AG04449 (cell line): ENCODE data around the gene ATP5F1D.

Experiments
- CTCF ChIA-PET: fragments of 350-600 bp; formaldehyde crosslinking; extraction: SDS; loops from one replicate; lab custom pipeline; 2021; ENCODE audit warnings: antibody characterized with exemption; lab: Yijun Ruan, JAX
- POLR2A ChIA-PET: fragments of 400-600, 350-600 bp; formaldehyde crosslinking; extraction: SDS; loops from one replicate; lab custom pipeline; 2020; ENCODE audit warnings: antibody characterized with exemption, inconsistent platforms; lab: Yijun Ruan, JAX
- DNase-seq: peaks from one replicate; pipeline ENCODE4 v3.0.0-alpha.2; 2010; ENCODE audit warnings: low read depth, low spot score
- H3K4me3 ChIP-seq: 2 replicates; pipeline ENCODE4 v1.5.1; 2011; ENCODE audit warnings: low read depth, mild to moderate bottlenecking, control low read depth, low read length
- TF ChIP-seq, protein P1 (sequence below): IDR thresholded peaks from one replicate; pipeline ENCODE4 v1.5.1; 2011; ENCODE audit warnings: mild to moderate bottlenecking, moderate library complexity, low read length, control low read depth, inconsistent platforms; ENCODE audit not compliant: insufficient read depth; ENCODE audit errors: missing control alignments

Gene ATP5F1D

DNA sequence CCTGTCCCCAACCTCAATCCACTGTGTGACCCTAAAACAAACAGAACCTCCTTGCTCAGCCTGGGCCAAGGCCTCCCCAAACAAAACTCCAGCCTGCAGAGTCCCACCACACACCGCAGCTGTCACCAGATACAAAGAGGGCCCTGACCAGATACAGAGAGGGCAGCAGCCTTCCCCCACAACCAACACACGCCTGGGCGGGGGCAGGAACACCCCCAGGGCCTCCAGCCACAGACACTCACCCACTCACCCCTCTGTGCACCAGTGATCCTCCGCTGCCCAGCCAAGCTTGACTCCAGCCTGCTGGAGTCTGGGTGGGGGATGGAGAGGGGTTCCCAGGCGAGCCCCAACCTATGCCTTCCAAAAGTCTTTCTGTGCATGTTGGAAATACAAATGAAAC lies 21.6 kb downstream of the ATP5F1D start:
- ChIA-PET CTCF (interaction anchor here (5.1 to 11.8 kb wide), 2 partner anchors 15 to 20 kb away, joined by 24 to 626 read pairs; partner anchors contain the start of gene ATP5F1D), POLR2A (interaction anchor here (7.3 kb wide), 1 partner anchor 8 kb away, joined by 188 read pairs; no protein-coding TSS in a partner anchor)
- H3K4me3 ChIP-seq, result no peak overlapping the region
- DNase-seq, result no peak
- TF ChIP-seq, protein P1, sequence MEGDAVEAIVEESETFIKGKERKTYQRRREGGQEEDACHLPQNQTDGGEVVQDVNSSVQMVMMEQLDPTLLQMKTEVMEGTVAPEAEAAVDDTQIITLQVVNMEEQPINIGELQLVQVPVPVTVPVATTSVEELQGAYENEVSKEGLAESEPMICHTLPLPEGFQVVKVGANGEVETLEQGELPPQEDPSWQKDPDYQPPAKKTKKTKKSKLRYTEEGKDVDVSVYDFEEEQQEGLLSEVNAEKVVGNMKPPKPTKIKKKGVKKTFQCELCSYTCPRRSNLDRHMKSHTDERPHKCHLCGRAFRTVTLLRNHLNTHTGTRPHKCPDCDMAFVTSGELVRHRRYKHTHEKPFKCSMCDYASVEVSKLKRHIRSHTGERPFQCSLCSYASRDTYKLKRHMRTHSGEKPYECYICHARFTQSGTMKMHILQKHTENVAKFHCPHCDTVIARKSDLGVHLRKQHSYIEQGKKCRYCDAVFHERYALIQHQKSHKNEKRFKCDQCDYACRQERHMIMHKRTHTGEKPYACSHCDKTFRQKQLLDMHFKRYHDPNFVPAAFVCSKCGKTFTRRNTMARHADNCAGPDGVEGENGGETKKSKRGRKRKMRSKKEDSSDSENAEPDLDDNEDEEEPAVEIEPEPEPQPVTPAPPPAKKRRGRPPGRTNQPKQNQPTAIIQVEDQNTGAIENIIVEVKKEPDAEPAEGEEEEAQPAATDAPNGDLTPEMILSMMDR, result no peak

DNA sequence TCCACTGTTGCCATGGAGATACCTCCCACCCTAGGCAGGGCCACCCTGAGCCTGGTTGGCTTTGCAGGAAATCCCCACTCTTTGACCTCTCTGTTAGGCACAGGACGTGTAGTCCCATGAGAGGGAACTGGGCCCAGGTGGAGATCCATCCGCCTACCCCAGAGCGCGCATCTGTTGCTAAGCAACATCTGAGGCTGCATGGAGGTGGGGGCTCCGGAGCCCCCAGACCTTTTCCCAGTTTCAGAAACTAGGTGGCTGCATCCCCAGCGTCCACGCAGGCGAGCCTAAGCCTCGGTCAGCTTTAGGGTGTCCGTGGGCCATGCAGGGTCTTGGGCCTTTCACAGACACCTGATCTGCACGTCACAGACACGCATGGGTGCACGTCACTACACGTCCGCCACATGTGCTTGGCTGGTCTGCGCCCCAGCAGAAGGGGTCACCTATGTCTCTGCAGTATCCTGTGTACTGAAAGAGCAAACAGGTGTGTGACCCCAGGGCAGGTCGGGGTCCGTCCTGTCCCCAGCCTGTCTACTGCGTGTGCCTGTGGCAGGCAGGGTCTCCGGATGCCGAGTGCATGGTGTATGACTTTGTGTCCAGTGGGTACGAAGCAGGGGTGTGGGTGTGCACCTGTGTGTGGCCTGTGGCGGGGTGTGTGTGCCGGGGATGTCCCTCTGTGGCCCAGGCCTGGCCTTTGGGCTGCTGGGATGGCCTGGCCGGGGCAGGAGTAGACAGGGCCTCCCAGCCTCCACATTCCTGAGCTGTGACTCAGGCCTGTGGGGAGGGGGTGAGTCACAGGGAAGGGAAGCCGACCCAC lies 23.5 kb downstream of the ATP5F1D start:
- ChIA-PET CTCF (interaction anchor here (1.2 to 11.8 kb wide), 5 partner anchors 10 to 44 kb away, joined by 3 to 626 read pairs (median 24); partner anchors contain the start of gene ATP5F1D), POLR2A (interaction anchor here (0.6 to 7.3 kb wide), 9 partner anchors 9 to 243 kb away, joined by 3 to 188 read pairs (median 4); partner anchors contain the start of genes FAM174C and RNU6-2)
- TF ChIP-seq, protein P1, result no peak
- no peak overlapping the region; the same call in 1 of the 2 replicates for H3K4me3 ChIP-seq
- DNase-seq, result no peak

- DNase-seq, result no peak
- TF ChIP-seq, protein P1, result no peak
- POLR2A ChIA-PET, result interaction anchor here (0.8 to 7.3 kb wide), 8 partner anchors 9 to 244 kb away, joined by 3 to 188 read pairs (median 6); partner anchors contain the start of genes FAM174C and RNU6-2
- CTCF ChIA-PET, result interaction anchor here (1.5 to 11.8 kb wide), 4 partner anchors 10 to 45 kb away, joined by 4 to 626 read pairs (median 46); partner anchors contain the start of gene ATP5F1D
- H3K4me3 ChIP-seq, result peak overlapping the region; percentile 61
These were observed 24.1 kb downstream of the ATP5F1D start for GRCh38 chr19:1265615-1266128.

DNA sequence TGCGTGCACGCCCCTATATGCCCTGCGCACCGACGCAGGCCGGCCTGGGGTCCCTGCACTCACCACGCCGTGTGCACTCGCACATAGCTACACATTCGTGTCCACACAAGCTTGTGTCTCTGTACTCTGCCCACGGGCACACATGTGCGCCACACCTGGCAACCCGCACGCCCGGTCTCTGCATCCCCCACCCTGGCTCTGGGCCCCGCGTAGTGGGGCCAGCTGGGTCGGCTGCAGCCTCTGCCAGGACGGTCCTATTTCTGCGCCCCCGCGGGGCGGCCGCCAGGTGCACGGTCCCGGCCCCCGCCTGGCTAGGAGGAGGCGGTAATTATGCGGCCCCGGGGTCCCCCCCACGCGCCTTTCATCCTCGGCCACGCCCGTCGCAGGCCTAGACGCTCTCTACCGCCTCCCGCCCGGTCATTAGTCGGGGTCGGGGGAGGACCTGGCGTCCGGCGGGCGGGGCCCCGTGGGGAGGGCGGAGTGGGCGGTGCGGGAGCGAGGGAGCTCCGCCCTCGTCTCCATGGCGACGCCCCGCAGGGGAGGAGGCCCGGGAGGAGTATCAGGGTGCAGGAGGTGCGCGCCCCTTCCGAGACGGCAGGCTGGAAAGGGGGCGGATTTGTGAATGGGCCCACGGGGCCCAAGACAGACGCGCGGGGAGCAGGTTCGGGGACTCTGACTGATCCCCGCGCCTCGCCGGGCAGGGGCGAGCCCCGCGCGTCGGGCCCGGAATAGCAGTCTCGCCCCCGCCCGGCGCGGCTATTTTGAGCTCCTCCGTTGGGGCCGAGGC lies 24.8 kb downstream of the ATP5F1D start:
- POLR2A ChIA-PET, result interaction anchor here (0.8 to 7.3 kb wide), 10 partner anchors 8 to 245 kb away, joined by 3 to 188 read pairs (median 6); partner anchors contain the start of genes ATP5F1D, FAM174C and RNU6-2
- TF ChIP-seq, protein P1, result peak; percentile 3
- CTCF ChIA-PET, result interaction anchor here (0.6 to 11.8 kb wide), 14 partner anchors 9 to 190 kb away, joined by 3 to 626 read pairs (median 4); partner anchors contain the start of genes ATP5F1D and FAM174C
- no peak for DNase-seq
- peak overlapping the region; percentile 61 for H3K4me3 ChIP-seq

- ChIA-PET POLR2A (interaction anchor here (0.8 to 7.3 kb wide), 9 partner anchors 8 to 245 kb away, joined by 3 to 188 read pairs (median 6); partner anchors contain the start of genes ATP5F1D, FAM174C and RNU6-2), CTCF (interaction anchor here (0.6 to 11.8 kb wide), 16 partner anchors 8 to 191 kb away, joined by 3 to 626 read pairs (median 4); partner anchors contain the start of genes ATP5F1D and FAM174C)
- TF ChIP-seq, protein P1, result peak; percentile 92
- peak overlapping the region; percentile 61 for H3K4me3 ChIP-seq
- DNase-seq, result no peak
These were observed 25.4 kb downstream of the ATP5F1D start for GRCh38 chr19:1266916-1267476.
